A673 (cell line): Measurements from ENCODE around the gene ARMC12.

Experiments used
- CTCF ChIP-seq: fragments of 300-800, 200-600 bp; sonication (generic); conservative IDR thresholded peaks from 2 replicates; pipeline ENCODE4 v1.5.1; 2017; ENCODE audit warnings: low read depth, mild to moderate bottlenecking, antibody characterized with exemption, low read length, moderate library complexity, mixed read lengths
- EZH2 ChIP-seq: fragments of 200-600 bp; sonication (generic); IDR thresholded peaks from 2 replicates; pipeline ENCODE4 v1.6.1; 2017; ENCODE audit warnings: borderline replicate concordance, low read depth, mild to moderate bottlenecking, mixed read lengths, antibody characterized with exemption, low read length; ENCODE audit not compliant: poor library complexity, severe bottlenecking

GRCh38 chr6:35751594-35751993 is 14.8 kb downstream of the ARMC12 start:
- TF ChIP-seq CTCF (no peak), EZH2 (no peak)
